ENCODE results near the gene HOXB8. TPM values are rescaled to one million over a fixed set of nuclear protein-coding genes. Genes with fewer than 3 reads are reported as not detected.

Gene HOXB8
- total RNA-seq, 3 donors from 2014 or later (not counting 1 experiment from before 2014, with no cell fraction given), result not detected

GRCh38 chr17:48582750-48583069 is 32.4 kb downstream of the HOXB8 start:
- peak overlapping the region in 1 of 2 donors; percentile 78 for H3K27ac Mint-ChIP-seq
- TF ChIP-seq, protein P1, sequence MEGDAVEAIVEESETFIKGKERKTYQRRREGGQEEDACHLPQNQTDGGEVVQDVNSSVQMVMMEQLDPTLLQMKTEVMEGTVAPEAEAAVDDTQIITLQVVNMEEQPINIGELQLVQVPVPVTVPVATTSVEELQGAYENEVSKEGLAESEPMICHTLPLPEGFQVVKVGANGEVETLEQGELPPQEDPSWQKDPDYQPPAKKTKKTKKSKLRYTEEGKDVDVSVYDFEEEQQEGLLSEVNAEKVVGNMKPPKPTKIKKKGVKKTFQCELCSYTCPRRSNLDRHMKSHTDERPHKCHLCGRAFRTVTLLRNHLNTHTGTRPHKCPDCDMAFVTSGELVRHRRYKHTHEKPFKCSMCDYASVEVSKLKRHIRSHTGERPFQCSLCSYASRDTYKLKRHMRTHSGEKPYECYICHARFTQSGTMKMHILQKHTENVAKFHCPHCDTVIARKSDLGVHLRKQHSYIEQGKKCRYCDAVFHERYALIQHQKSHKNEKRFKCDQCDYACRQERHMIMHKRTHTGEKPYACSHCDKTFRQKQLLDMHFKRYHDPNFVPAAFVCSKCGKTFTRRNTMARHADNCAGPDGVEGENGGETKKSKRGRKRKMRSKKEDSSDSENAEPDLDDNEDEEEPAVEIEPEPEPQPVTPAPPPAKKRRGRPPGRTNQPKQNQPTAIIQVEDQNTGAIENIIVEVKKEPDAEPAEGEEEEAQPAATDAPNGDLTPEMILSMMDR (IDR thresholded peaks at IDR 0.05), result no peak
- no peak for DNase-seq
- Histone ChIP-seq H3K4me1 (ENCODE audit: control insufficient read depth, insufficient read depth, low read length) (peaks cover 42% of the 10 kb centered on the region), H3K9me3 (ENCODE audit: control insufficient read depth, insufficient read depth, low read length) (no peaks in the 10 kb centered on the region), H3K27me3 (ENCODE audit: control insufficient read depth, insufficient read depth, low read length) (peaks cover 55% of the 10 kb centered on the region), H3K36me3 (ENCODE audit: control insufficient read depth, insufficient read depth, low read length) (no peaks in the 10 kb centered on the region), H3K27ac (ENCODE audit: low read length) (no peak overlapping the region), H3K4me3 (ENCODE audit: low read length) (no peak overlapping the region)
- H3K4me3 Mint-ChIP-seq, result peak overlapping the region; percentile 85
- 58% methylated on average over 3 of the region's 7 CpGs for WGBS (ENCODE audit: insufficient coverage)
- no peaks in the 10 kb centered on the region for H3K36me3 Mint-ChIP-seq
- no peaks in the 10 kb centered on the region for H3K9me3 Mint-ChIP-seq
- H3K27me3 Mint-ChIP-seq (ENCODE audit: low read depth in 2 of 2), result peaks cover 62 to 78% of the 10 kb centered on the region in 2 donors
- no peak for ATAC-seq
- peaks cover 50 to 68% of the 10 kb centered on the region in 2 donors for H3K4me1 Mint-ChIP-seq
- intact Hi-C loops (cut with micrococcal nuclease), result no loop called here

DNA sequence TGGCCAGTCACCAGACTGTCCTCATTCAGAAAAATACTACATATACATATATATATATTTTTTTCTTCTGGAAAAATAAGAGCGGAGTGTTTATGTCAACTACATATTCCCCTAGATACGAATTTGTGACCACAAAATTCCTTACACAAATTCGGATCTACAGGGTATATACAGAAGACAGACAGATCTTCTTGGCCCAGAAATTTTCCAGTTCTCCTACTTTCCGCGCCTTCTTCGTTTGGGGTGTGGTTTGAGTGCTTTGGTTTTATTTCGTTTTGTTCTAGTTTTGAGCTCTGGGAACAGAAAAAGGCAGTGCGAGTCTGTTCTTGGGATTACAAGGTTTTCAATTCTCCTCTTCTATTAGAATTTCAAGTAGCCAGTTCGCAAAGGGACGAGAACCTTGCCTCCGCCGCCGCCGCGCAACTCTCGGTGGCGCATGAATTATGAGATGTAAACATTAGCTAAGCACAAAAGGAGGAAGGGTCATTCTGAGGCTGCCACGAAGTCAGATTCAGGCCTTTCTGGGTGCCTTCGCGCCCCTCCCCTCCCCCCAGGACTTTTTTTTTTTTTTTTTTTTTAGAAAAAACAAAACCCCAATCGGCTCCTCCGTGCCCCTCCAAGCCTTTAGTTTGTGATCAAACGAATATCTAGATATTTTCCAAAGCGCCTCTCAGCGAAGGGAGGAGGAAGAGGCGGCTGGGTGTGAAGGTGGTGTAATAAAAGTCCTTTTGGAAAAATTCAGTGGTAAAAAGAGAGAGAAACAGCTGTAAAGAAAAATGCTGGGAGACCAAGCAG is 35.1 kb downstream of the HOXB8 start:
- peaks cover 49% of the 10 kb centered on the region for H3K4me1 ChIP-seq (ENCODE audit: control insufficient read depth, insufficient read depth, low read length)
- H3K27ac Mint-ChIP-seq, result no peak overlapping the region
- TF ChIP-seq, protein P1 (IDR thresholded peaks at IDR 0.05), result no peak
- peaks cover 38 to 55% of the 10 kb centered on the region in 2 donors for H3K27me3 Mint-ChIP-seq (ENCODE audit: low read depth in 2 of 2)
- no peaks in the 10 kb centered on the region for H3K9me3 Mint-ChIP-seq
- intact Hi-C loops (cut with micrococcal nuclease), result no loop called here
- no peaks in the 10 kb centered on the region for H3K36me3 ChIP-seq (ENCODE audit: control insufficient read depth, insufficient read depth, low read length)
- no peaks in the 10 kb centered on the region for H3K9me3 ChIP-seq (ENCODE audit: control insufficient read depth, insufficient read depth, low read length)
- no peak overlapping the region for H3K4me3 ChIP-seq (ENCODE audit: low read length)
- no peak for ATAC-seq
- H3K4me1 Mint-ChIP-seq, result peaks cover 33 to 66% of the 10 kb centered on the region in 2 donors
- DNase-seq, result no peak
- H3K27ac ChIP-seq (ENCODE audit: low read length), result no peak overlapping the region
- no peaks in the 10 kb centered on the region for H3K36me3 Mint-ChIP-seq
- H3K4me3 Mint-ChIP-seq, result peak overlapping the region; percentile 97
- peaks cover 36% of the 10 kb centered on the region for H3K27me3 ChIP-seq (ENCODE audit: control insufficient read depth, insufficient read depth, low read length)
- WGBS (ENCODE audit: insufficient coverage), result 49% methylated on average over 24 of the region's 26 CpGs

DNA sequence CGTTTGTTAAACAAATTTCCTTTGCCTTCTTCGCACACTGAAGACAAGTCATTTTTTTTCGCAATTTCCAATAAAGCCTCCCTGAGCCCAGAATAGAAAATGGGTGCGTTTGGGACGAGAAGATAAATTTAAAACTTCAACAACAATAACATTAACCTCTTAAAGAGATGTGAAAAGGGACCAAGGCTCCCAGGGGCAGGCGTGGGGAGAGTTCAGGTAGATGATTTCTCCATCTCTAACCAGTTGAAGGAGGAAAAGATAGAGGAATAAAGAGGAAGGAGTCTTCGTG is 35.7 kb downstream of the HOXB8 start:
- peaks cover 31 to 60% of the 10 kb centered on the region in 2 donors for H3K4me1 Mint-ChIP-seq
- H3K9me3 Mint-ChIP-seq, result no peaks in the 10 kb centered on the region
- Histone ChIP-seq H3K4me1 (ENCODE audit: control insufficient read depth, insufficient read depth, low read length) (peaks cover 47% of the 10 kb centered on the region), H3K4me3 (ENCODE audit: low read length) (no peak overlapping the region), H3K9me3 (ENCODE audit: control insufficient read depth, insufficient read depth, low read length) (no peaks in the 10 kb centered on the region), H3K27ac (ENCODE audit: low read length) (no peak overlapping the region), H3K36me3 (ENCODE audit: control insufficient read depth, insufficient read depth, low read length) (no peaks in the 10 kb centered on the region), H3K27me3 (ENCODE audit: control insufficient read depth, insufficient read depth, low read length) (peaks cover 36% of the 10 kb centered on the region)
- no peaks in the 10 kb centered on the region for H3K36me3 Mint-ChIP-seq
- H3K4me3 Mint-ChIP-seq, result peak overlapping the region; percentile 97
- H3K27ac Mint-ChIP-seq, result peak overlapping the region; percentile 86 to 89
- H3K27me3 Mint-ChIP-seq (ENCODE audit: low read depth in 2 of 2), result peaks cover 38 to 53% of the 10 kb centered on the region in 2 donors
- TF ChIP-seq, protein P1 (IDR thresholded peaks at IDR 0.05), result no peak
- intact Hi-C loops (cut with micrococcal nuclease), result no loop called here
- DNase-seq, result peak in 1 of 2 donors; percentile 16
- ATAC-seq, result no peak
- WGBS (ENCODE audit: insufficient coverage), result 51% methylated on average over 3 of the region's 7 CpGs
